ENCODE results near the gene PITPNM3. TPM values are rescaled to one million over a fixed set of nuclear protein-coding genes. Genes with fewer than 3 reads are reported as not detected.

The PITPNM3 gene
- polyA plus RNA-seq, 1 donor from 2014 or later, result 3.0 TPM

DNA sequence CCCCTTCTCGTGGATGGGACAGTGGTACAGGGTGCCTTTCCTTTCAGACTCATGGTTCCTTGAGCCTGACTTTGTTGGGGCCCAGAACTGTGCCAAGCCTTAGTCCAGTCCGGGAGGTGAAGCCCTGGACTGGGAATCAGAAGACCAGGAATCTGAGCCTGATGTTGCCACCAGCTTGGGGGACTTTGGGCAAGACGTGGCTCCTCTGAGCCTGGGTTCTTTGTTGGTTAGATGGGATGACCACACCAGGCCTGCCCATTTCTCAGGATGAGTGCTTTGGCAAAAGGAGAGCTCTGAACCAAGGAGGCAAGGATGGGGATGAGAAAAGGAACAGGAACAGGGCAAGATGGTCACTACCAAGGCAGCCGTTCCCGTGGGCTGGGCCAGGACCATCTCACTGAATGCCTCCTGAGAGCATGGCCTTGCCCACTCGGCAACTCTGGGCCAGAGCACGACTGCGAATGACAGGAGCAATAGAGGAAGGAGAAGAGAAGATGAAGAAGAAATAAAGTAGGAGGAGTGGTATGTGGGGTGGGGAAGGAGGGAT, 32.5 kb downstream of the PITPNM3 start:
- Histone ChIP-seq H3K9me2 (ENCODE audit: insufficient read depth, low read length) (no peaks in the 10 kb centered on the region), H3K9me3 (ENCODE audit: low read length) (no peaks in the 10 kb centered on the region), H3K4me2 (ENCODE audit: low read length) (no peak overlapping the region), H4K20me1 (ENCODE audit: insufficient read depth) (no peaks in the 10 kb centered on the region), H3K27me3 (ENCODE audit: insufficient read depth, low read depth, low read length) (no peaks in the 10 kb centered on the region), H3F3A (ENCODE audit: insufficient read depth, low read length, poor library complexity, severe bottlenecking) (no peaks in the 10 kb centered on the region), H3K9ac (ENCODE audit: low read length) (no peak overlapping the region), H3K36me3 (ENCODE audit: insufficient read depth, low read length) (no peaks in the 10 kb centered on the region), H3K79me2 (replicated peaks; ENCODE audit: insufficient read depth, low read length) (no peaks in the 10 kb centered on the region), H3K27ac (ENCODE audit: low read length) (no peak overlapping the region), H2AFZ (ENCODE audit: low read depth, low read length) (no peak overlapping the region), H3K4me3 (ENCODE audit: low read length) (no peak overlapping the region)
- TF ChIP-seq POLR2AphosphoS5 (IDR thresholded peaks at IDR 0.05) (no peak), REST (IDR thresholded peaks at IDR 0.05; ENCODE audit: borderline replicate concordance) (no peak), RAD21 (conservative IDR thresholded peaks at IDR 0.05) (no peak), EZH2 (IDR thresholded peaks at IDR 0.05; ENCODE audit: borderline replicate concordance, insufficient read depth, low read length, poor library complexity, severe bottlenecking) (no peak), SMC3 (conservative IDR thresholded peaks at IDR 0.05; ENCODE audit: poor library complexity) (no peak)
- TF ChIP-seq, protein P1, sequence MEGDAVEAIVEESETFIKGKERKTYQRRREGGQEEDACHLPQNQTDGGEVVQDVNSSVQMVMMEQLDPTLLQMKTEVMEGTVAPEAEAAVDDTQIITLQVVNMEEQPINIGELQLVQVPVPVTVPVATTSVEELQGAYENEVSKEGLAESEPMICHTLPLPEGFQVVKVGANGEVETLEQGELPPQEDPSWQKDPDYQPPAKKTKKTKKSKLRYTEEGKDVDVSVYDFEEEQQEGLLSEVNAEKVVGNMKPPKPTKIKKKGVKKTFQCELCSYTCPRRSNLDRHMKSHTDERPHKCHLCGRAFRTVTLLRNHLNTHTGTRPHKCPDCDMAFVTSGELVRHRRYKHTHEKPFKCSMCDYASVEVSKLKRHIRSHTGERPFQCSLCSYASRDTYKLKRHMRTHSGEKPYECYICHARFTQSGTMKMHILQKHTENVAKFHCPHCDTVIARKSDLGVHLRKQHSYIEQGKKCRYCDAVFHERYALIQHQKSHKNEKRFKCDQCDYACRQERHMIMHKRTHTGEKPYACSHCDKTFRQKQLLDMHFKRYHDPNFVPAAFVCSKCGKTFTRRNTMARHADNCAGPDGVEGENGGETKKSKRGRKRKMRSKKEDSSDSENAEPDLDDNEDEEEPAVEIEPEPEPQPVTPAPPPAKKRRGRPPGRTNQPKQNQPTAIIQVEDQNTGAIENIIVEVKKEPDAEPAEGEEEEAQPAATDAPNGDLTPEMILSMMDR (IDR thresholded peaks at IDR 0.05; ENCODE audit: poor library complexity, severe bottlenecking), result no peak

- TF ChIP-seq SMC3 (conservative IDR thresholded peaks at IDR 0.05; ENCODE audit: poor library complexity), result no peak
- TF ChIP-seq REST (IDR thresholded peaks at IDR 0.05; ENCODE audit: borderline replicate concordance), result no peak
- TF ChIP-seq RAD21 (conservative IDR thresholded peaks at IDR 0.05), result no peak
- no peak for TF ChIP-seq EZH2 (IDR thresholded peaks at IDR 0.05; ENCODE audit: borderline replicate concordance, insufficient read depth, low read length, poor library complexity, severe bottlenecking)
- no peak for TF ChIP-seq EP300 (conservative IDR thresholded peaks at IDR 0.05; ENCODE audit: poor library complexity, severe bottlenecking)
- TF ChIP-seq, protein P1 (IDR thresholded peaks at IDR 0.05; ENCODE audit: poor library complexity, severe bottlenecking), result no peak
- no peak for TF ChIP-seq POLR2AphosphoS5 (IDR thresholded peaks at IDR 0.05)
- no peak for TF ChIP-seq TAF1 (IDR thresholded peaks at IDR 0.05; ENCODE audit: low read depth)
- no peak for TF ChIP-seq MXI1 (conservative IDR thresholded peaks at IDR 0.05; ENCODE audit: poor library complexity, severe bottlenecking)
- H3K9me3 ChIP-seq (ENCODE audit: low read length), result no peaks in the 10 kb centered on the region
- H3K9me2 ChIP-seq (ENCODE audit: insufficient read depth, low read length), result no peaks in the 10 kb centered on the region
- no peaks in the 10 kb centered on the region for H4K20me1 ChIP-seq (ENCODE audit: insufficient read depth)
- H2AFZ ChIP-seq (ENCODE audit: low read depth, low read length), result no peak overlapping the region
- no peak overlapping the region for H3K4me2 ChIP-seq (ENCODE audit: low read length)
- H3K9ac ChIP-seq (ENCODE audit: low read length), result no peak overlapping the region
- no peak overlapping the region for H3K4me3 ChIP-seq (ENCODE audit: low read length)
- no peaks in the 10 kb centered on the region for H3K36me3 ChIP-seq (ENCODE audit: insufficient read depth, low read length)
- no peaks in the 10 kb centered on the region for H3F3A ChIP-seq (ENCODE audit: insufficient read depth, low read length, poor library complexity, severe bottlenecking)
- no peaks in the 10 kb centered on the region for H3K79me2 ChIP-seq (replicated peaks; ENCODE audit: insufficient read depth, low read length)
- H3K27me3 ChIP-seq (ENCODE audit: insufficient read depth, low read depth, low read length), result no peaks in the 10 kb centered on the region
- no peak overlapping the region for H3K27ac ChIP-seq (ENCODE audit: low read length)
Observed at GRCh38 chr17:6523330-6523729, 33.0 kb downstream of the PITPNM3 start.
